T-helper 2 cell (primary cell): ENCODE measurements around the gene HTRA3.

Experiments
- DNase-seq, 5 experiments: peaks; one replicate each; pipeline versions ENCODE4 v3.0.0 to v3.0.0-alpha.2; 2012 to 2022

HTRA3 gene

GRCh38 chr4:8234715-8235114 lies 34.8 kb upstream of the HTRA3 start:
- DNase-seq, result no peak

GRCh38 chr4:8235224-8235623 lies 34.3 kb upstream of the HTRA3 start:
- no peak for DNase-seq

DNA sequence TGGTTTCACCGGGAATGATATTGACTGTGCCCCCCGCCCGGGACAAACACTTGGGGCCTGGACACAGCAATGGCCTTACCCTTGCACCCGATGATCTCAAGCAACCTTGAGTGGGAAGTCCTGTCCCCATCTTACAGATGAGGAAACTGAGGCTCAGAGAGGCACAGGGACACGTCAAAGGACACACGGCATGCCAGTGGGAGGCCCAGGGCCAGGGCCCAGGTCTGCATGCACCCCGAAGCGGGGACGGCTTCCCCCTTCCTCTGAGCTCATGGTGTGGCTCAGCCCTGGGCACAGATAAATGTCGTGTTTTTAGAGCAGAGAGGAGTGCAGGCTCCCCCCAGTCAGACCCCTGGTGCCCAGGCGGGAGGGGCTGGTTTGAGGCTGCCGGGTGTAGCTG lies 33.9 kb upstream of the HTRA3 start:
- DNase-seq, result no peak

DNA sequence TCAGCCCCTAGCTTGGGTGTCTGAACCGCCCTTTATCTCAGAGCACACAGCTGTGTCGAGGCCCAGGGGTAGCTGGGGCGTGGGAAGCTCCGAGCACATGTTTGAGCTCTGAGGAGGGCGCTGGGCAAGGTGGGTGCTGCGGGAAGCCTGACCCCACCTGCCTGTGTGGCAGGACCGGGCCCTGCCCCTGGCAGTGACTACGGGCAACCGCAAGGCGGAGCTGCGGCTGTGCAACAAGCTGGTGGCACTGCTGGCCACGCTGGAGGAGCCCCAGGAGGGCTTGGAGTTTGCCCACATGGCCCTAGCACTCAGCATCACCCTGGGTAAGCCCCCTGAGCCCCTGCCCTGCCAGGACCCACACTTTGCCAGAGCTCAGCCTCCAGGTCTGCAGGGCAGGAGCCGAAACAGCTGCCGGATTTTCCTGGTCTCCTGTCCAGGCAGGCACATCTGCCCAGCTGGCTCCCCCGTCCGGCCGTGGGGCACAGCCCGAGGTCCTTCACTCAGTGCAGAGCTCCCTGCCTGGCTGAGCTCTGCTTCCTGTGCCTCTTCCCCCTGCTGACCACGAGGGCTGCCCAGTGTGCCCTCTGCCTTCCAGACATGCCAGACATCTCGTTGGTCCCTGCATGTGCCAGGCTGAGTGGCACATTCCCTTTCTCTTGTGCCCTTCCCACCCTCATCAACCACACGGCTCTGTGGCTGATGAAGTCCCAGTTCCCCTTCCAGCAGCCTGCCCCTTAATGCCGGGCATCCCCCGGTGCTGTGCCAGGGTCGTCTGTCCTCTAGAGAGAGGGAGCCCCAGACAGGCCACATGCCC lies 33.2 kb upstream of the HTRA3 start:
- no peak for DNase-seq

DNA sequence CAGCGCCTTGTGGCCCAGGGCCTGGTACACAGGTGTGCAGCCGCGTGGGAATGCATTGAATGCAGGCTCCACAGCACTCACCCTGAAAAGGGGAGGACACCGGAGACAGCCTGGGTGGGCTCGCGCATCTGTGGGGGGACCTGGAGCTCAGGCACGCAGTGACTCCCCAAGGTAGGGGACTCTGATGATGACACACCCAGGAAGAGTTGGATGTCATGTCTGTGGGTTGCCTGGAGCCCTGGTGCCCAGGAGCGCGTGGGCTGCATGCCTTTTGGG lies 32.7 kb upstream of the HTRA3 start:
- no peak for DNase-seq

GRCh38 chr4:8237256-8237989 lies 32.1 kb upstream of the HTRA3 start:
- DNase-seq, result no peak

GRCh38 chr4:8238036-8238511 lies 31.5 kb upstream of the HTRA3 start:
- DNase-seq, result no peak

DNA sequence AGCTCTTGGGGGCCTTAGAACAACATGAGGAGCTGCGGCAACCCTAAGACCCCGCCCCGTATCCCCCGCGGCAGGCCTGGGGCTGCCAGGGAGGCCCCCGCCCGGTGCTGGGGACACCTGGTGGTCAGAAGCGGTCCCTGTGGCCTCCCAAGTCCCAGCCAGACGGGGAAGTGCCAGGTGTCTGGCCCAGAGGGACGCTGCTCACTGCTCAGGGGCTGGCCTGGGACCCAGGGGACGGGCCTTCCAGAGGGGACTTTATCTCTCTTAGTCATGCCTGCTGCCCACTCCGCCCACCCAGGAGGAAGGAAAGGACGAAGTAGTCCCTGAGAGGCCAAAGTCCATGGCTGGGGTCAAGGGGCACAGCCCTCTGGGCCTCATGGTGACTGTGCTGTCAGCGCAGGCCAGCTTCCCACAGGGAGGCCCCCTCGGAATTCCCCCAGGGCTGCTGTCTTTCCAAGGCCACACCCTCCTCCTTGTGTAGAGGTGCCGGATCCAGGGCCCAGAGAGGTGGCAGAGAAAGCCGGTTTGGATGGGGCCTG lies 31.0 kb upstream of the HTRA3 start:
- no peak for DNase-seq

DNA sequence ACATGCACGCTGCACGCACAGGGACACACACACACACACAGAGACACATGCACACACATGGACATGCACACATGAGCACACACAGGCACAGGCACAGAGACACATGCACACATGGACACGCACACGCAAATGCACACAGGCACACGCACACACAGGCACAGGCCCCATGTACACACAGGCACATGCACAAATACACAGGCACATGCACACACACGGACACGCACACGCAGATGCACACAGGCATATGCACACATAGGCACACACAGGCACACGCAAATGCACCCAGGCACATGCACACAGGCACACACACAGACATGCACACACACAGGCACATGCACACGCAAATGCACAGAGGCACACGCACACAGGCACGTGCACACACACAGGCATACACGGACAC lies 30.3 kb upstream of the HTRA3 start:
- no peak for DNase-seq

- no peak for DNase-seq
Measured at GRCh38 chr4:8239661-8240060, 29.9 kb upstream of the HTRA3 start.

GRCh38 chr4:8240211-8241041 lies 29.1 kb upstream of the HTRA3 start:
- DNase-seq, result no peak

GRCh38 chr4:8241211-8241779 lies 28.3 kb upstream of the HTRA3 start:
- no peak for DNase-seq

- peak; percentile 49 to 78 (median 64) for DNase-seq
Measured at GRCh38 chr4:8241895-8242696, 27.5 kb upstream of the HTRA3 start.

- no peak for DNase-seq
Measured at GRCh38 chr4:8242782-8243560, 26.6 kb upstream of the HTRA3 start.

DNA sequence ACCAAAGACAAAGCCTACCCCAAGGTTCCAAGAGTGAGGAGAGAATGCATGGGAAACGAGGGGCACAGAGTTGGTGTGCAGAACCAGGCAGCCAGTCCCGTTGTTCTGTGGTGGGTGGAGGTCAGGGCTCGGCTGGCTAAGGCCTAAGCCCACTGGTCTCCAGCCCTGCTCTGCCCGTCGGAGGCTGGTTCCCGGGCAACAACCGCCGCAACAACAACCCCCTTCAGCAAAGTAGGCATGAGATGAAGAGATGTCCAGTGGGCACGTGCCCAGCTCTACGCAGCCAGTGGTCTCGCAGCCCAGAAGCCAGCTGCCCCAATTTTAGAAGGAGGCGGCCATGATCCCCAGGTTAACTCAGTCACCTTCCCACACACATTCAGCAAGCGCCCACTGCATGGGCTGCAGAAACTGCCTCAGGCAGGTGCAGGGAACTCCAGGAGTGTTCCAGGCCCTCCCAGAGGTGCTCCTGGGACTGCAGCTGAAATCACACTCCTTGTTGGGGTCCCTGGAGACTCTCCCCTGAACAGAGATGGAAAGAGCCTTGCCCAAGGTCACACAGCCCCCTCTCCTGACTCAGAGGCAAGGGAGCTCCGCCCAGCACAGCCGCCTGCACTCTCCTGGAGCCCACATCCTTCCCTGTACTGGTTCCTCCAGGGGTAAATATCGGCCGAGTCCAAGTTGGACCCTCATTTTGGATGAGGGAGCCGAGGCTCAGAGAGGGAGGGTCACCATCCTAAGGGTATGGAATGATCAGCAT lies 25.4 kb upstream of the HTRA3 start:
- DNase-seq, result no peak

DNA sequence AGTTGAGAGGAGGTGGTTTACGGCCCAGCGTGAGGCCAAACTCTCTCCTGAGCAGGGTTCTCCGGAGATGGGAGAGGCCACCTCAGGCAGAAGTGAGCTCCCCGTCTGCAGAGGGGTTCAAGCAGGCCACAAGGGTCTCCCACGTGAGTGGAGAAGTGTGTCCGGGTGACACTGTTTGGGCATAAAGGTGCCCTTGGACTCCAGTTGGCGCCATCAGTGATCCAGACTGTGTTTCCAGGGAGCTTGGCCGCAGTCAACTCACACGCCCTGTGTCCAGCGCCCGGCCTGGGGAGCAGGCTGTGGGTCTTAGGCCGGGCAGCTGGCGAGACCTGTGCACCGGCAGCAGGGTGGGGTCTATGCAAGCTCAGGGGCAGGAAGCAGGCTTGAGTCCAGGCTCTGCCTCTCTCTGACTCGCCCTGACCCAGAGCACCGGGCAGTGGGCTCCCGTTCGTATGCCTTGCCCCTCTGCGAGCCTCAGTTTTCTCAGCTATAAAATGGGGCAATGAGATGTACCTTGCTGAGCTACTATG lies 24.6 kb upstream of the HTRA3 start:
- DNase-seq, result no peak

- DNase-seq, result no peak
Measured at GRCh38 chr4:8245884-8246833, 23.4 kb upstream of the HTRA3 start.

GRCh38 chr4:8247047-8247930 lies 22.3 kb upstream of the HTRA3 start:
- no peak for DNase-seq
